C4-2B (cell line): ENCODE data around the gene KCNIP4.
A peak's percentile ranks its signal among the peaks of the same experiment; 100 is the strongest.

Experiments used
- H3K27ac ChIP-seq: fragments of 450-650 bp; 2 replicates; pipeline ENCODE4 v1.5.1; 2017
- ZFX ChIP-seq: fragments of 450-650 bp; IDR thresholded peaks from 2 replicates; pipeline ENCODE4 v1.6.1; 2017
- TF ChIP-seq, protein P1 (sequence below): fragments of 450-650 bp; conservative IDR thresholded peaks from 2 replicates; pipeline ENCODE4 v1.5.1; 2017; ENCODE audit warnings: mild to moderate bottlenecking

KCNIP4 gene

GRCh38 chr4:21535898-21536297 lies 412.7 kb downstream of the KCNIP4 start:
- no peak overlapping the region for H3K27ac ChIP-seq
- TF ChIP-seq ZFX: no peak
- TF ChIP-seq, protein P1, sequence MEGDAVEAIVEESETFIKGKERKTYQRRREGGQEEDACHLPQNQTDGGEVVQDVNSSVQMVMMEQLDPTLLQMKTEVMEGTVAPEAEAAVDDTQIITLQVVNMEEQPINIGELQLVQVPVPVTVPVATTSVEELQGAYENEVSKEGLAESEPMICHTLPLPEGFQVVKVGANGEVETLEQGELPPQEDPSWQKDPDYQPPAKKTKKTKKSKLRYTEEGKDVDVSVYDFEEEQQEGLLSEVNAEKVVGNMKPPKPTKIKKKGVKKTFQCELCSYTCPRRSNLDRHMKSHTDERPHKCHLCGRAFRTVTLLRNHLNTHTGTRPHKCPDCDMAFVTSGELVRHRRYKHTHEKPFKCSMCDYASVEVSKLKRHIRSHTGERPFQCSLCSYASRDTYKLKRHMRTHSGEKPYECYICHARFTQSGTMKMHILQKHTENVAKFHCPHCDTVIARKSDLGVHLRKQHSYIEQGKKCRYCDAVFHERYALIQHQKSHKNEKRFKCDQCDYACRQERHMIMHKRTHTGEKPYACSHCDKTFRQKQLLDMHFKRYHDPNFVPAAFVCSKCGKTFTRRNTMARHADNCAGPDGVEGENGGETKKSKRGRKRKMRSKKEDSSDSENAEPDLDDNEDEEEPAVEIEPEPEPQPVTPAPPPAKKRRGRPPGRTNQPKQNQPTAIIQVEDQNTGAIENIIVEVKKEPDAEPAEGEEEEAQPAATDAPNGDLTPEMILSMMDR: no peak

- TF ChIP-seq, protein P1: no peak
- no peak for TF ChIP-seq ZFX
- no peak overlapping the region for H3K27ac ChIP-seq
Observed at GRCh38 chr4:21531048-21531447, 417.5 kb downstream of the KCNIP4 start.

DNA sequence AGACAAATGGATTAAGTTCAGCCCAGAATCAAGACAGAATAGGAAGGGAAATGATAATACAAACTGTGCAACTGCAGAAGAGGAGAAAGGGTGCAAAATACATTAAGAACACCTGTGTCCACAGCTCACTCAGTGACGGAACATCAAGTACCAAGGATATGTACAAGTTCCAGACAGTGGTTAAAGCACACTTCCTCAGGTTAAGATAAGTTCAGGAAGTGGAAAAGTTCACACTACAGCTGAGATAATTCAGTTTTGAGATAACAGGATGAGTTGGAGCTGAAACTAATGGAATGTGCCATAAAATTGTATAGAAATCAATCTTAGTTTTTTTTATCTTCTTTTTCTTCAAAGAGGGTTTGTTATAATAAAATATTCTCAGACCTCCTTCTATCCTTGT lies 419.4 kb downstream of the KCNIP4 start:
- no peak for TF ChIP-seq ZFX
- TF ChIP-seq, protein P1: no peak

DNA sequence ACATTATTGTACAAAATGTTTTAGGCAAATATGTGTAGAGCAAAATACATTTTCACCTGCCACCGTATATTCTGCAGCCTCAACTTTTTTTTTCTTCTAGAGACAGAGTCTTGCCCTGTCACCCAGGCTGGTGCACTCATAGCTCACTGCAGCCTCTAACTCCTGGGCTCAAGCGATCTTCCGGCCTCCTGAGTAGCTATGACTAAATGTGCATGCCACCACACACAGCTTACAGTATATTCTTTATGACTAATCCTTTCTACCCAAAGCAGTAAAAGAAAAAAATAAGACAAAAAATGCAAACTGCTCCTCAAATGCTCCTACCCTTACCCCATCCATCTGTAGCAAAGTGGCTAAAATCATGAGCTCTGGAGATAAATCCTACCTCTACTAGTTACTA lies 426.3 kb downstream of the KCNIP4 start:
- no peak for TF ChIP-seq ZFX
- TF ChIP-seq, protein P1: no peak
- no peak overlapping the region for H3K27ac ChIP-seq

More for the DNA sequence above, 419.4 kb downstream of the KCNIP4 start:
- no peak overlapping the region for H3K27ac ChIP-seq

GRCh38 chr4:21517126-21517859 lies 431.3 kb downstream of the KCNIP4 start:
- no peak overlapping the region for H3K27ac ChIP-seq
- TF ChIP-seq, protein P1: no peak
- no peak for TF ChIP-seq ZFX

DNA sequence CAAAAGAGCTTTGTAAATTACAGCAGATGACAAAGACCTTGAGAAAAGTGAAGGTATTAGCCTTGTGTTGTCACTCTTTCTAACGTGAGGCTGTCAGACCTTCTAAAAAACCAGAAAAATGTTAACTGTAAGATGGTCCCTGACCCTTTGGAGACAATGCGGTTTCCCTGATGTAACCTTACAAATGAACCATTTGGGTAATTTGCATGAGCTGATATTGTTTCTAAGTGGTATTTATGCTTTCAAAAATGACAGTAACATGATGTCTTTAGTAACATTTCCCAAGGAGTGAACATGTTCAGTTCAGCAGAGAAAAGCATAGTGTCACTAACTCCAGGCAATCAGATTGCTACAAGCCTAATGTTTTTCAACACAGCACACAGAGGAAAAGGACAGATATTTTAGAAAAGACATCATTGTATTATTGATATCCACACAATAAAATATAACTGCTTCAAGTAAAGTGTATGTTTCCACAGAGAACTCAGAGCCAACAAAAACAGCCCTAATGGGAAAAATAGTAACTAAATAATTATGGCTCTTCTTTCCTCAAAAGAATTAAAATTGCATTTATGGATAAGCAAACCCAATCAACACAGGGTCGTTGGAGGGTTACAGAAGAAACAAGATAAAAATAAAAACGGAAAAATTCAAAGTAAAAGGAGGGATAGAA lies 434.4 kb downstream of the KCNIP4 start:
- TF ChIP-seq, protein P1: no peak
- TF ChIP-seq ZFX: no peak
- no peak overlapping the region for H3K27ac ChIP-seq

GRCh38 chr4:21512353-21512752 lies 436.2 kb downstream of the KCNIP4 start:
- TF ChIP-seq, protein P1: peak; percentile 41
- no peak for TF ChIP-seq ZFX
- no peak overlapping the region for H3K27ac ChIP-seq
